GM18505 (cell line): Measurements from ENCODE around the gene SLC4A8.
A peak's percentile ranks its signal among the peaks of the same experiment; 100 is the strongest.

Source experiments
- ATAC-seq: cut with Tn5 transposase; IDR thresholded peaks from one replicate; pipeline ENCODE4 v1.9.1; 2021; ENCODE audit not compliant: unreplicated experiment
- POLR2A ChIP-seq: IDR thresholded peaks from 4 replicates; pipeline ENCODE4 v1.6.1; 2011; ENCODE audit warnings: borderline replicate concordance; ENCODE audit not compliant: insufficient read depth, insufficient read length; ENCODE audit errors: extremely low read depth

The SLC4A8 gene

GRCh38 chr12:51424662-51425539 is at the start of gene SLC4A8:
Gene SLC4A8, plus strand, starts transcription at chr12:51424831. Its CDS starts 157 bp downstream, at chr12:51424988.
- TF ChIP-seq POLR2A = no peak
- ATAC-seq = peak; percentile 86

DNA sequence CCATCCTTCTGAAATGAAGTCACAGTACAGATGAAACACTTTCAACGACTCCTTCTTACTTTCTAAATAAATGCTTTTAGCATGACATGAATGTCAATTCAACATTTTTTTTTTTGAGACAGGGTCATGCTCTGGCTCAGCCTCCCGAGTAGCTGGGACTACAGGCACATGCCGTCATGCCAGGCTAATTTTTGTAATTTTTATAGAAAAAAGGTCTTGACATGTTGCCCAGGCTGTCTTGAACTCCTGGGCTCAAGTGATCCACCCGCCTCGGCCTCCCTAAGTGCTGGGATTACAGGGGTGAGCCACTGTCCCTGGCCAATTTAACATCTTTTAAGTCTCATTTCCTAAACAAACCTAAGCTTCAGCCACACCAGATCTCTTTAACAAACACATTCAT is 49.8 kb upstream of the SLC4A8 start:
- ATAC-seq = no peak
- TF ChIP-seq POLR2A = no peak

- no peak for ATAC-seq
Observed at GRCh38 chr12:51377099-51377984, 47.3 kb upstream of the SLC4A8 start.

GRCh38 chr12:51378749-51379148 is 45.9 kb upstream of the SLC4A8 start:
- ATAC-seq = no peak
- TF ChIP-seq POLR2A = no peak

More at GRCh38 chr12:51377099-51377984, 47.3 kb upstream of the SLC4A8 start:
- TF ChIP-seq POLR2A = no peak

- ATAC-seq = no peak
- no peak for TF ChIP-seq POLR2A
Observed at GRCh38 chr12:51379571-51379970, 45.1 kb upstream of the SLC4A8 start.

DNA sequence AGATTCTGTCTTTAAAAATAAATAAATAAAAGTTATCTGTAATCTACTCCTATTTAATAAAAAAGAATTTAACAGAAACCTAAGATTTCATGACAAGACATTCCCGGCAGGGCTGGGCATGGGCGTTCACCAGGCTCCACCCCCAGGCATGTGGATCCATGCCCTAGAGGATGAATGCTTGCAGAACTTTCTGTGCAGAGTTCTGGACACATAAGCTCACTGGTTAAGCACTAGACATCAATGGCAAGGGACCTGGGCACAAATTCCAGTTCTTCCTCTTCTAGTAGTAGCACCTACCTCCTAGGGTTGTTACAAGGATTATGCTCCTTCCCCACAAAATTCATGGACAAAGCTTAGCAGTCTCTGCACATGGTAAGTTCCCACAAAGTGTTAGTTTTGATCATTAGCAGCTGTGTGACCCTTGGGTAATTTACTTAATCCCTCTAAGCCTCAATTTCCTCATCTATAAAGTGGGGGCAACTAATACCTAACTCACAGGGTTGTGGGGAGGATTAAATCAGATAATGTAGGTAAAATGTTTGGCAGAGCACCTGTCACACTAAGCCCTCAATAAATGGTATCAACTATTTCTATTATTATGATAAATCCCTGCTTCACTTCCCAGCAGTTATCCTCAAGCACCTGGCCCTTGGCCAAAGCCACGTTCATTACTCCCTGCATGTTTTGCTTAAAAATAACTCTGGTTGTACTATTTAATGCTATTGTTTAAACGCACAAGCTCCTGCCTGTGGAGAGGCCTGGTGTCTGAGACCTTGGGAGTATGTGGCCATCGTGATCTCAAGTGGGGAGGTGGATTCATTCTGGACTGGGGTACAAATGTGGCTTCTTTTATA is 43.2 kb upstream of the SLC4A8 start:
- no peak for TF ChIP-seq POLR2A
- ATAC-seq = no peak

DNA sequence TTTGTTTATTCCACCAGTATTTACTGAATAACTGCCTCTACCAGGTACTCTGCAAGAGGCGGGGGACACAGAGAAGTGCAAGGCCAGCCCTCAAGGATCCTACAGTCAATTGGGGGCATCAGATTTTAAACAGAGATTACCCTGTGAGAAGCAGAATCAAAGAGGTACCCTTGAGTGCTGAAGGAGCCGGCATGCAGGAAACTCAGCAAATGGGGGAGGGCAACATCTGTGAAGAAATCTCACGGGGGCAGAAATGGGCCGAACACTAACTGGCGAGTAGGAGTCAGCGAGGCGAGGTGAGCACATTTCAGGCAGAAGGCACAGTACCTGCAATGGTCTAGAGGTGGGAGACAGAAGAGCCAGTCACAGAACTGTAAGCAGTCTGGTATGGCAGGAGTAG is 42.5 kb upstream of the SLC4A8 start:
- ATAC-seq = no peak

DNA sequence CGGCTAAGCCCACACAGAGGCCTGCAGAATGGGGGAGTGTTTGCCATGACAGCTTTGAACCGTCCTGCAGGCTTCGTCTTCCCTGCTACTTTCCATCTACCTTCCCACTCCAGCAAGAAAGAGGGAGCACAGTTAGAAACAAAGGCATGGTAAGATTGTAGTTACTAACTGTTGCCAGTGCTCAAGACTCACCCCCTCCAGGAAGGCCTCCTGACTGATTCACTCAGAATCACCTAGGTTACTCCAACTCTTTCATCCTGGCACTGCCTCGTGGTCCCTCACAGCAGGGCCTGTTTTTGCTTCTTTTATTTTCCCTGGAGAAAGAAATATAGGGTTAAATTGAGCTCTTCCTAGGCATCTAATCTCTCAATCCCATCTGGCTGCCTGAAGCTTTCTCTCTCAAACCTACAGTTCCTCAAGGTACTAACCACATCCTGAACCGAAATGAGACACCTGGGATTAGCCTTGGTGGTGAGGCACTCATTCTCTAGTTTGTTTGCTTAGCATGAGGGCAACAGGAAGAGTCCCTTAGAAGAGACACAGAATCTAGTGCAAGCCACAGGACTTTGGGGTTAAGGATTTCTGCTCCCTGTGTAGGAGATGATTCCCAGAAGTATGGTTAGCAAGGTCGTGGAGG is 41.2 kb upstream of the SLC4A8 start:
- no peak for ATAC-seq
- TF ChIP-seq POLR2A = no peak

More for the DNA sequence above, 42.5 kb upstream of the SLC4A8 start:
- no peak for TF ChIP-seq POLR2A

- TF ChIP-seq POLR2A = no peak
- no peak for ATAC-seq
Observed at GRCh38 chr12:51386351-51386750, 38.3 kb upstream of the SLC4A8 start.

GRCh38 chr12:51388069-51388799 is 36.4 kb upstream of the SLC4A8 start:
- no peak for ATAC-seq
- TF ChIP-seq POLR2A = no peak

- no peak for ATAC-seq
- TF ChIP-seq POLR2A = no peak
Observed at GRCh38 chr12:51388846-51389245, 35.8 kb upstream of the SLC4A8 start.
